ENCODE results near the gene ACTRT3.

ACTRT3 gene

DNA sequence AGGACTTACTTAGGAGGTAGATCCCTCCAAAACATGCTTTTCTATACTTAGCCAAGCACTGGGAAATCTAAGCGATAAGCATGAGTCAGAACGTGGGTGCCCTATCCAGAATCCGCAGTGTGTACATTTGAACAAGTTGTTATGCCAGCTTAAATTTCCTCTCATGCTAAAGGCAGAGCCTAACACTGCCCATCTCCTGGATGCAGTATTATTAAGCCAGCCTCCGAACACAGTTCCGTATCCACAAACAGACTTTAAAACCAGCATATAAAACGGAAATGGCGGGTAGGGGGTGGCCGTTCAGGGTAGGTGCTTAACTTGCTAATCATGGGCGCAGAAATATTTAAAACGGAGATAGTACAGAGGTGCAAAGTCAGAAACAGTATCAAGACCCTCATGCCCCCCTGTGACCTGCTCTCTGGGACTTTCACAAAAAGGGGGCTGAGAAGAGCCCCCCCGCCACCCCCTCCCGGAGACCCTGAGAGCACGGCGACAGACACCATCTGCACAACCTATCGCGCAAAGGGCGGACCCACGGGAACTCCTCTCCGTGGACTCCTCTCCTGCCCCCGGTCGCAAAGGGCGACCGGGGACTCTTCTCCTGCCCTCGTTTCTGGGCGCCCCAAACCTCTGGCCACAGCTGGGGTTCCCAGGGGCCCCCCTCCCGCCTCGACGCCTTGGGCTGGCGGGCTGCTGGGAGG is 42.4 kb upstream of the ACTRT3 start:
- H4K20me1 ChIP-seq (ENCODE audit: insufficient read depth, low read length), result no peaks in the 10 kb centered on the region
- H2AFZ ChIP-seq (ENCODE audit: low read depth, low read length), result peak overlapping the region; percentile 87
- H3K9ac ChIP-seq (ENCODE audit: low read length), result peak overlapping the region; percentile 82
- peaks cover 3% of the 10 kb centered on the region; the same call in 1 of the 2 replicates for H3K9me3 ChIP-seq (ENCODE audit: insufficient read depth, low read length)
- no peaks in the 10 kb centered on the region for H3K27me3 ChIP-seq (ENCODE audit: low read depth, low read length)
- TF ChIP-seq, protein P1, sequence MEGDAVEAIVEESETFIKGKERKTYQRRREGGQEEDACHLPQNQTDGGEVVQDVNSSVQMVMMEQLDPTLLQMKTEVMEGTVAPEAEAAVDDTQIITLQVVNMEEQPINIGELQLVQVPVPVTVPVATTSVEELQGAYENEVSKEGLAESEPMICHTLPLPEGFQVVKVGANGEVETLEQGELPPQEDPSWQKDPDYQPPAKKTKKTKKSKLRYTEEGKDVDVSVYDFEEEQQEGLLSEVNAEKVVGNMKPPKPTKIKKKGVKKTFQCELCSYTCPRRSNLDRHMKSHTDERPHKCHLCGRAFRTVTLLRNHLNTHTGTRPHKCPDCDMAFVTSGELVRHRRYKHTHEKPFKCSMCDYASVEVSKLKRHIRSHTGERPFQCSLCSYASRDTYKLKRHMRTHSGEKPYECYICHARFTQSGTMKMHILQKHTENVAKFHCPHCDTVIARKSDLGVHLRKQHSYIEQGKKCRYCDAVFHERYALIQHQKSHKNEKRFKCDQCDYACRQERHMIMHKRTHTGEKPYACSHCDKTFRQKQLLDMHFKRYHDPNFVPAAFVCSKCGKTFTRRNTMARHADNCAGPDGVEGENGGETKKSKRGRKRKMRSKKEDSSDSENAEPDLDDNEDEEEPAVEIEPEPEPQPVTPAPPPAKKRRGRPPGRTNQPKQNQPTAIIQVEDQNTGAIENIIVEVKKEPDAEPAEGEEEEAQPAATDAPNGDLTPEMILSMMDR (IDR thresholded peaks at IDR 0.05; ENCODE audit: low read depth, low read length), result no peak
- TF ChIP-seq EZH2phosphoT487 (IDR thresholded peaks at IDR 0.05; ENCODE audit: low read depth), result no peak
- H3K4me3 ChIP-seq (ENCODE audit: low read length), result peak overlapping the region; percentile 90
- H3K79me2 ChIP-seq (ENCODE audit: low read length), result no peaks in the 10 kb centered on the region
- H3K4me2 ChIP-seq (ENCODE audit: low read length), result peak overlapping the region; percentile 98
- peaks cover 6% of the 10 kb centered on the region; the same call in 1 of the 2 replicates for H3K4me1 ChIP-seq (ENCODE audit: low read length)
- peak overlapping the region; percentile 56 for H3K27ac ChIP-seq (ENCODE audit: low read length)
- H3K36me3 ChIP-seq (replicated peaks; ENCODE audit: low read depth, low read length), result no peaks in the 10 kb centered on the region

DNA sequence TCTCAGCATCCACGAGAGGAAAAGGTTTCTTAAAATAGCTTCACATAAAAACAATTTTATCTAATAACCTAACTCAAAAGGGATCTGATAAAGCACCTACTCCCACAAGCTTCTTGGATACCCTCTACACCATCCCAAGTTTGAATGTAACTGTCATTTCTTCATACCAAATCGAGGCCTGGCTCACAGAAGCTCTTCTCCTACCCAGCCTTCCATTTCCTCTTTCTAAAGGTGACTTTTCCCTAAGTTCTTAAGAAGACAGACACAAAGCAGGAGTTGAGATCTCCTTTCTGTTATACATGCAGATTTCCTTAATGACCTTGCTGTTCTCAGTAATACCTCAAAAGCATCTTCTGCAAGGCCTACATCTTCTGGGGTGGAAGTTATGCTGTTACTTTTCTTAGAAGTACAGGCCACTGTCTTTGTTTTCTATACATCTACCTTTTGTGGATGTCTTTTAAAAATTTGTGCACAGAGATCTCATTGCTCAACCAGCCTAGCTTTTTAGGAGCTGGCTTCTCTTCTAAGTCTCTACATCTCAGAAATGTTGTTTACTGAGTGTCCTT is 40.0 kb upstream of the ACTRT3 start:
- Histone ChIP-seq H3K4me2 (ENCODE audit: low read length) (no peak overlapping the region), H3K9ac (ENCODE audit: low read length) (no peak overlapping the region), H3K36me3 (replicated peaks; ENCODE audit: low read depth, low read length) (peaks cover 3% of the 10 kb centered on the region), H4K20me1 (ENCODE audit: insufficient read depth, low read length) (no peaks in the 10 kb centered on the region), H2AFZ (ENCODE audit: low read depth, low read length) (no peak overlapping the region), H3K27ac (ENCODE audit: low read length) (no peak overlapping the region), H3K79me2 (ENCODE audit: low read length) (no peaks in the 10 kb centered on the region), H3K9me3 (ENCODE audit: insufficient read depth, low read length) (no peaks in the 10 kb centered on the region), H3K27me3 (ENCODE audit: low read depth, low read length) (no peaks in the 10 kb centered on the region), H3K4me3 (ENCODE audit: low read length) (no peak overlapping the region), H3K4me1 (ENCODE audit: low read length) (peaks cover 6% of the 10 kb centered on the region; the same call in 1 of the 2 replicates)
- TF ChIP-seq, protein P1 (IDR thresholded peaks at IDR 0.05; ENCODE audit: low read depth, low read length), result no peak
- no peak for TF ChIP-seq EZH2phosphoT487 (IDR thresholded peaks at IDR 0.05; ENCODE audit: low read depth)

DNA sequence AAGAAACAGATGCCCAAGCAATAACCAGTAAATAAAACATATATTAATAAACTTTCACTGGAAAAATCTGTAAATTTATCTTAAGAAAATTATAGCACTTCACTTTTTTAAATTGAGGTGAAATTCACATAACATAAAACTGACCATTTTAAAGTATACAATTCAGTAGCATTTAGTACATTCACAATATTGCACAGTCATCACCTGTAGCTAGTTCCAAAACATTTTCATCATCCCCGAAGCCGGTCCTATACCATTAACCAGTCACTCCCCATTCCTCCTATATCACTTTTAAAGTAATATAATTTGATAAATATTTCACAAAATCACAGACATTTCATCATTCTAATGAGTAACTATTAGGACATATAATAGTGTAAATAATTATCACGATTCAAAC is 35.3 kb upstream of the ACTRT3 start:
- Histone ChIP-seq H3K4me1 (ENCODE audit: low read length) (no peaks in the 10 kb centered on the region), H3K4me2 (ENCODE audit: low read length) (no peak overlapping the region), H3K36me3 (replicated peaks; ENCODE audit: low read depth, low read length) (peaks cover 17% of the 10 kb centered on the region), H4K20me1 (ENCODE audit: insufficient read depth, low read length) (no peaks in the 10 kb centered on the region), H3K27ac (ENCODE audit: low read length) (no peak overlapping the region), H3K9me3 (ENCODE audit: insufficient read depth, low read length) (no peaks in the 10 kb centered on the region), H2AFZ (ENCODE audit: low read depth, low read length) (no peak overlapping the region), H3K9ac (ENCODE audit: low read length) (no peak overlapping the region), H3K27me3 (ENCODE audit: low read depth, low read length) (no peaks in the 10 kb centered on the region), H3K4me3 (ENCODE audit: low read length) (no peak overlapping the region), H3K79me2 (ENCODE audit: low read length) (no peaks in the 10 kb centered on the region)
- TF ChIP-seq EZH2phosphoT487 (IDR thresholded peaks at IDR 0.05; ENCODE audit: low read depth), result no peak
- TF ChIP-seq, protein P1 (IDR thresholded peaks at IDR 0.05; ENCODE audit: low read depth, low read length), result no peak

DNA sequence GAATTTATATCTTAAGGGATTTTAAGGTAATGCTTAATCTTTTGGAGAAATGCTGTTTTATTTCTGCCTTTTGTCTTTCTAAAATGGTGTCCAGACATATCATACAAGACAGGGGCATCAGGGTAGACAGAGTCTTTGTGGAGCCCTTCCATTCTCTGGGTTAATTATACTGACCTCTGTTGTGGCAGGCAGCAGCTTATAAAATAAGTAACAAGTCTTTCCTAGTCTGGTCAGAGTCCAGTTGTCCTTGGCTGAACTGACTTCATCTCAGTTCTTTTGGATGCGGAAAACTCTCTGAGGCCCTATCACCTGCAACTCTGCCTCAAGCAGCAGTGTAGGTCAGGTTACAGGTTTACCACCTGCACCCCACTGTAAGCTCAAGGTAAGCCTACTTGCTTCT is 23.0 kb upstream of the ACTRT3 start:
- peaks cover 19% of the 10 kb centered on the region for H3K36me3 ChIP-seq (replicated peaks; ENCODE audit: low read depth, low read length)
- no peak for TF ChIP-seq EZH2phosphoT487 (IDR thresholded peaks at IDR 0.05; ENCODE audit: low read depth)
- TF ChIP-seq, protein P1 (IDR thresholded peaks at IDR 0.05; ENCODE audit: low read depth, low read length), result no peak
- no peak overlapping the region for H3K4me3 ChIP-seq (ENCODE audit: low read length)

More for the DNA sequence above, 23.0 kb upstream of the ACTRT3 start:
- Histone ChIP-seq H3K27me3 (ENCODE audit: low read depth, low read length) (no peaks in the 10 kb centered on the region), H3K79me2 (ENCODE audit: low read length) (no peaks in the 10 kb centered on the region), H3K27ac (ENCODE audit: low read length) (no peak overlapping the region), H4K20me1 (ENCODE audit: insufficient read depth, low read length) (no peaks in the 10 kb centered on the region), H3K4me1 (ENCODE audit: low read length) (no peaks in the 10 kb centered on the region; the same call in 1 of the 2 replicates), H3K9me3 (ENCODE audit: insufficient read depth, low read length) (no peaks in the 10 kb centered on the region), H3K9ac (ENCODE audit: low read length) (no peak overlapping the region), H2AFZ (ENCODE audit: low read depth, low read length) (no peak overlapping the region), H3K4me2 (ENCODE audit: low read length) (no peak overlapping the region)

All from OCI-LY3 (cell line).